Mesenchymal stem cell (in vitro differentiated cells and primary cell): ENCODE results near the gene ZNF483.
"Not testable (repeated sequence)": the region's sequence is repeated elsewhere in the genome, so short reads cannot be mapped to it uniquely, and the experiment has no call there.

ENCODE experiments used
- DNase-seq: peaks from one replicate; pipeline ENCODE4 v3.0.0-alpha.2; 2013
- H2AFZ ChIP-seq: one replicate; pipeline ENCODE4 v1.6.1; 2013; ENCODE audit warnings: low read depth, mild to moderate bottlenecking, control low read depth, inconsistent platforms, low read length, moderate library complexity
- H2AK5ac ChIP-seq: 2 replicates; pipeline ENCODE4 v1.6.1; 2013; ENCODE audit warnings: low read length, moderate library complexity, mild to moderate bottlenecking, inconsistent platforms; ENCODE audit not compliant: severe bottlenecking
- H2BK120ac ChIP-seq: one replicate; pipeline ENCODE4 v1.6.1; 2013; ENCODE audit warnings: low read depth, mild to moderate bottlenecking, inconsistent platforms, low read length, moderate library complexity
- H2BK12ac ChIP-seq, 2 experiments: one replicate each; pipeline ENCODE4 v1.6.1; 2013; ENCODE audit warnings: inconsistent platforms in 2 of 2, low read length in 2 of 2, mild to moderate bottlenecking in 2 of 2, moderate library complexity in 2 of 2, control low read depth in 1 of 2
- H2BK15ac ChIP-seq: one replicate; pipeline ENCODE4 v1.6.1; 2013; ENCODE audit warnings: mild to moderate bottlenecking, low read depth, inconsistent platforms; ENCODE audit not compliant: poor library complexity, severe bottlenecking
- H2BK5ac ChIP-seq: 2 replicates; pipeline ENCODE4 v1.6.1; 2013; ENCODE audit warnings: low read depth, mild to moderate bottlenecking, low read length, control low read depth, inconsistent platforms; ENCODE audit not compliant: poor library complexity, severe bottlenecking
- H3K14ac ChIP-seq, 2 experiments: one replicate each; pipeline ENCODE4 v1.6.1; 2013; ENCODE audit warnings: inconsistent platforms in 2 of 2, low read length in 2 of 2, control low read depth in 1 of 2, mild to moderate bottlenecking in 1 of 2, moderate library complexity in 1 of 2
- H3K18ac ChIP-seq, 2 experiments: one replicate each; pipeline ENCODE4 v1.6.1; 2013; ENCODE audit warnings: inconsistent platforms in 2 of 2, low read length in 2 of 2, control low read depth in 1 of 2, low read depth in 1 of 2, mild to moderate bottlenecking in 1 of 2
- H3K23ac ChIP-seq, 2 experiments: one replicate each; pipeline ENCODE4 v1.6.1; 2013; ENCODE audit warnings: inconsistent platforms in 2 of 2, low read length in 2 of 2, mild to moderate bottlenecking in 2 of 2, moderate library complexity in 2 of 2, control low read depth in 1 of 2
- H3K27ac ChIP-seq: 2 replicates; pipeline ENCODE4 v1.5.1; 2013; ENCODE audit warnings: mild to moderate bottlenecking, moderate library complexity, low read length, control low read depth, inconsistent platforms; ENCODE audit not compliant: poor library complexity, severe bottlenecking
- H3K27me3 ChIP-seq, 2 experiments: 2 replicates each; pipeline versions ENCODE4 v1.6.1 to v1.7.0; 2013; ENCODE audit warnings: low read length in 2 of 2, mild to moderate bottlenecking in 2 of 2, moderate library complexity in 2 of 2, control low read depth in 1 of 2, inconsistent platforms in 1 of 2; ENCODE audit not compliant: control insufficient read depth in 1 of 2, insufficient read depth in 1 of 2
- H3K36me3 ChIP-seq, 2 experiments: 2 replicates each; pipeline versions ENCODE4 v1.6.1 to v1.7.0; 2013; ENCODE audit warnings: low read length in 2 of 2, control low read depth in 1 of 2, inconsistent platforms in 1 of 2, low read depth in 1 of 2, mild to moderate bottlenecking in 1 of 2; ENCODE audit not compliant: insufficient read depth in 2 of 2, control insufficient read depth in 1 of 2
- H3K4ac ChIP-seq, 2 experiments: one replicate each; pipeline ENCODE4 v1.6.1; 2013; ENCODE audit warnings: inconsistent platforms in 2 of 2, low read length in 2 of 2, mild to moderate bottlenecking in 2 of 2, moderate library complexity in 2 of 2, control low read depth in 1 of 2, low read depth in 1 of 2
- H3K4me1 ChIP-seq: 2 replicates; pipeline ENCODE4 v1.6.1; 2013; ENCODE audit warnings: low read depth, low read length, control low read depth; ENCODE audit not compliant: control insufficient read depth, insufficient read depth
- H3K4me2 ChIP-seq: 2 replicates; pipeline ENCODE4 v1.6.1; 2013; ENCODE audit warnings: low read length, mild to moderate bottlenecking, inconsistent platforms; ENCODE audit not compliant: poor library complexity, severe bottlenecking
- H3K4me3 ChIP-seq, 2 experiments: 2 replicates each; pipeline versions ENCODE4 v1.5.1 to v1.7.0; 2013; ENCODE audit warnings: low read length in 2 of 2, mild to moderate bottlenecking in 2 of 2, control low read depth in 1 of 2, low read depth in 1 of 2; ENCODE audit not compliant: insufficient read depth in 1 of 2
- H3K79me1 ChIP-seq: replicated peaks from 2 replicates; pipeline ENCODE4 v1.6.1; 2013; ENCODE audit warnings: mild to moderate bottlenecking, control low read depth, low read length, inconsistent platforms; ENCODE audit not compliant: poor library complexity, severe bottlenecking
- H3K9ac ChIP-seq: 2 replicates; pipeline ENCODE4 v1.7.0; 2013; ENCODE audit warnings: mild to moderate bottlenecking, low read length, moderate library complexity
- H3K9me3 ChIP-seq: 2 replicates; pipeline ENCODE4 v1.7.0; 2013; ENCODE audit warnings: mild to moderate bottlenecking, low read length; ENCODE audit not compliant: control insufficient read depth
- H4K8ac ChIP-seq: one replicate; pipeline ENCODE4 v1.6.1; 2013; ENCODE audit warnings: inconsistent platforms, mild to moderate bottlenecking, low read length, moderate library complexity
- H4K91ac ChIP-seq: one replicate; pipeline ENCODE4 v1.6.1; 2013; ENCODE audit warnings: mild to moderate bottlenecking, low read length, inconsistent platforms
- WGBS: methylation state at CpG from one replicate; pipeline ENCODE4 v1.1.7; 2013; ENCODE audit warnings: mixed read lengths; 5-methylcytosine and 5-hydroxymethylcytosine counted together

ZNF483 gene

GRCh38 chr9:111610845-111611244 lies 85.9 kb downstream of the ZNF483 start:
- Histone ChIP-seq H3K4ac (no peak overlapping the region), H2BK5ac (no peak overlapping the region), H3K18ac (no peak overlapping the region), H3K4me3 (no peak overlapping the region), H3K23ac (no peak overlapping the region), H2AFZ (no peak overlapping the region), H3K9ac (no peak overlapping the region), H3K14ac (no peak overlapping the region), H3K36me3 (no peaks in the 10 kb centered on the region), H2BK120ac (no peak overlapping the region), H2BK12ac (no peak overlapping the region), H3K27me3 (peaks cover 11 to 43% of the 10 kb centered on the region in 2 experiments), H3K4me1 (no peaks in the 10 kb centered on the region), H3K79me1 (no peaks in the 10 kb centered on the region), H4K91ac (no peak overlapping the region), H4K8ac (no peak overlapping the region), H2BK15ac (no peak overlapping the region), H3K4me2 (no peak overlapping the region), H2AK5ac (no peak overlapping the region), H3K9me3 (no peaks in the 10 kb centered on the region), H3K27ac (no peak overlapping the region)
- WGBS, result 83% methylated on average over 7 of the region's 7 CpGs
- DNase-seq, result no peak

GRCh38 chr9:111613436-111614040 lies 88.6 kb downstream of the ZNF483 start:
- H2BK5ac ChIP-seq, result no peak overlapping the region
- H3K23ac ChIP-seq, result no peak overlapping the region
- H2BK15ac ChIP-seq, result no peak overlapping the region
- no peak for DNase-seq
- no peaks in the 10 kb centered on the region for H3K4me1 ChIP-seq
- peaks cover 11 to 47% of the 10 kb centered on the region in 2 experiments for H3K27me3 ChIP-seq
- H3K4me3 ChIP-seq, result no peak overlapping the region
- no peaks in the 10 kb centered on the region for H3K9me3 ChIP-seq
- WGBS, result 89% methylated on average over 3 of the region's 4 CpGs
- H3K9ac ChIP-seq, result no peak overlapping the region
- no peaks in the 10 kb centered on the region for H3K79me1 ChIP-seq
- no peak overlapping the region for H2BK120ac ChIP-seq
- no peak overlapping the region for H2BK12ac ChIP-seq
- H3K4me2 ChIP-seq, result no peak overlapping the region
- H4K8ac ChIP-seq, result no peak overlapping the region
- no peak overlapping the region for H2AFZ ChIP-seq
- no peak overlapping the region for H3K27ac ChIP-seq
- no peak overlapping the region for H3K14ac ChIP-seq
- H2AK5ac ChIP-seq, result no peak overlapping the region
- H3K4ac ChIP-seq, result no peak overlapping the region
- no peak overlapping the region for H4K91ac ChIP-seq
- H3K36me3 ChIP-seq, result no peaks in the 10 kb centered on the region
- no peak overlapping the region for H3K18ac ChIP-seq

- no peak overlapping the region for H2BK12ac ChIP-seq
- H3K9me3 ChIP-seq, result no peaks in the 10 kb centered on the region
- no peak overlapping the region for H2AK5ac ChIP-seq
- no peak overlapping the region for H3K4me3 ChIP-seq
- no peaks in the 10 kb centered on the region for H3K36me3 ChIP-seq
- H3K79me1 ChIP-seq, result no peaks in the 10 kb centered on the region
- H3K4ac ChIP-seq, result no peak overlapping the region
- H3K4me1 ChIP-seq, result no peaks in the 10 kb centered on the region
- H2BK5ac ChIP-seq, result no peak overlapping the region
- H3K23ac ChIP-seq, result no peak overlapping the region
- no peak for DNase-seq
- H2AFZ ChIP-seq, result no peak overlapping the region
- WGBS, result 84% methylated on average over 3 of the region's 3 CpGs
- H4K91ac ChIP-seq, result no peak overlapping the region
- H2BK15ac ChIP-seq, result no peak overlapping the region
- H3K9ac ChIP-seq, result no peak overlapping the region
- H3K14ac ChIP-seq, result no peak overlapping the region
- peaks cover 11 to 34% of the 10 kb centered on the region in 2 experiments for H3K27me3 ChIP-seq
- no peak overlapping the region for H4K8ac ChIP-seq
- no peak overlapping the region for H2BK120ac ChIP-seq
- H3K27ac ChIP-seq, result no peak overlapping the region
- no peak overlapping the region for H3K18ac ChIP-seq
- no peak overlapping the region for H3K4me2 ChIP-seq
Measured at GRCh38 chr9:111615928-111616327, 90.9 kb downstream of the ZNF483 start.

- not testable (repeated sequence) for H2AFZ ChIP-seq, H3K4me3 ChIP-seq, H2BK120ac ChIP-seq, H3K9me3 ChIP-seq, H2BK12ac ChIP-seq, H3K79me1 ChIP-seq, H4K8ac ChIP-seq, H2BK5ac ChIP-seq, H3K4me2 ChIP-seq, H3K14ac ChIP-seq, H4K91ac ChIP-seq, H3K36me3 ChIP-seq, H3K4me1 ChIP-seq, H2BK15ac ChIP-seq, DNase-seq, H3K9ac ChIP-seq, H2AK5ac ChIP-seq, H3K23ac ChIP-seq, H3K18ac ChIP-seq, H3K27ac ChIP-seq, H3K4ac ChIP-seq
- peaks cover 11 to 23% of the 10 kb centered on the region in 2 experiments for H3K27me3 ChIP-seq
- WGBS, result over 99% methylated on average over 13 of the region's 29 CpGs
Measured at GRCh38 chr9:111617349-111617748, 92.4 kb downstream of the ZNF483 start.
